Epithelial cell of esophagus (primary cell): Measurements from ENCODE around the gene AKAP4.

Experiments
- DNase-seq: peaks from one replicate; pipeline ENCODE4 v3.0.0; 2010; ENCODE audit warnings: low read depth
- H3K4me3 ChIP-seq: 2 replicates; pipeline ENCODE4 v1.5.1; 2011; ENCODE audit warnings: mild to moderate bottlenecking, low read length, control low read depth
- CTCF ChIP-seq: IDR thresholded peaks from 2 replicates; pipeline ENCODE4 v1.5.1; 2011; ENCODE audit warnings: low read depth, mild to moderate bottlenecking, low read length, control low read depth, inconsistent platforms; ENCODE audit not compliant: insufficient read depth; ENCODE audit errors: missing control alignments

Gene AKAP4

GRCh38 chrX:50188859-50189600 is 11.8 kb downstream of the AKAP4 start:
- TF ChIP-seq CTCF: no peak
- DNase-seq: no peak
- H3K4me3 ChIP-seq: no peak overlapping the region

GRCh38 chrX:50183891-50184290 is 16.9 kb downstream of the AKAP4 start:
- no peak overlapping the region for H3K4me3 ChIP-seq
- no peak for TF ChIP-seq CTCF
- no peak for DNase-seq

GRCh38 chrX:50180073-50180940 is 20.5 kb downstream of the AKAP4 start:
- no peak overlapping the region for H3K4me3 ChIP-seq
- TF ChIP-seq CTCF: no peak

GRCh38 chrX:50169717-50170116 is 31.1 kb downstream of the AKAP4 start:
- H3K4me3 ChIP-seq: no peak overlapping the region
- no peak for DNase-seq
- TF ChIP-seq CTCF: no peak

More at GRCh38 chrX:50180073-50180940, 20.5 kb downstream of the AKAP4 start:
- DNase-seq: no peak

- no peak for TF ChIP-seq CTCF
- H3K4me3 ChIP-seq: no peak overlapping the region
- DNase-seq: peak; percentile 5
Observed at GRCh38 chrX:50168241-50168687, 32.5 kb downstream of the AKAP4 start.

GRCh38 chrX:50167366-50167765 is 33.4 kb downstream of the AKAP4 start:
- DNase-seq: no peak
- TF ChIP-seq CTCF: no peak
- no peak overlapping the region for H3K4me3 ChIP-seq

- no peak for TF ChIP-seq CTCF
- no peak for DNase-seq
- H3K4me3 ChIP-seq: no peak overlapping the region
Observed at GRCh38 chrX:50165727-50166126, 35.1 kb downstream of the AKAP4 start.
